ENCODE results near the gene MTMR10. TPM values are rescaled to one million over a fixed set of nuclear protein-coding genes. Genes with fewer than 3 reads are reported as not detected.

The MTMR10 gene
- total and polyA plus RNA-seq, 2 experiments from 2014 or later = 4.3 to 11.3 TPM

- no peaks in the 10 kb centered on the region for H3K9me2 ChIP-seq (ENCODE audit: insufficient read depth)
- peak overlapping the region; percentile 99 for H3K27ac Mint-ChIP-seq
- peaks cover 10% of the 10 kb centered on the region for H3K27me3 Mint-ChIP-seq (ENCODE audit: insufficient read depth, low read depth, poor library complexity)
- H3K9me3 Mint-ChIP-seq = no peaks in the 10 kb centered on the region; the same call in 2 of the 3 replicates
- peak overlapping the region; percentile 15 for H3K4me2 ChIP-seq
- H3K4me1 Mint-ChIP-seq = peaks cover 36% of the 10 kb centered on the region
- H2AFZ ChIP-seq = no peak overlapping the region
- no peak for TF ChIP-seq POLR2AphosphoS5 (IDR thresholded peaks at IDR 0.05; ENCODE audit: low read depth)
- TF ChIP-seq ZNF331 (CRISPR knock-in tag; IDR thresholded peaks at IDR 0.05; ENCODE audit: low read depth) = no peak
- TF ChIP-seq REST (IDR thresholded peaks at IDR 0.05; ENCODE audit: unreplicated experiment) = no peak
- TF ChIP-seq STAT1 (IDR thresholded peaks at IDR 0.05; ENCODE audit: unreplicated experiment) = no peak
- TF ChIP-seq JUNB (IDR thresholded peaks at IDR 0.05; ENCODE audit: unreplicated experiment) = no peak
- no peak for TF ChIP-seq NANOG (IDR thresholded peaks at IDR 0.05; ENCODE audit: borderline replicate concordance)
- no peak for TF ChIP-seq ZNF462 (CRISPR knock-in tag; IDR thresholded peaks at IDR 0.05)
- no peak for TF ChIP-seq ZNF114 (CRISPR knock-in tag; IDR thresholded peaks at IDR 0.05)
- no peak for TF ChIP-seq CREB1 (CRISPR knock-in tag; IDR thresholded peaks at IDR 0.05; ENCODE audit: low read depth)
- no peak for TF ChIP-seq EZH2 (IDR thresholded peaks at IDR 0.05; ENCODE audit: low read depth, unreplicated experiment)
- TF ChIP-seq ETS1 (IDR thresholded peaks at IDR 0.05) = no peak
- no peak for TF ChIP-seq CTCF (conservative IDR thresholded peaks at IDR 0.05; ENCODE audit: low read depth in 2 of 2)
- TF ChIP-seq EZH2phosphoT487 (IDR thresholded peaks at IDR 0.05; ENCODE audit: unreplicated experiment) = no peak
- peaks cover 18% of the 10 kb centered on the region; the same call in 1 of the 2 replicates for H3K36me3 ChIP-seq (ENCODE audit: insufficient read depth)
- peak overlapping the region; percentile 90 for H3K27ac ChIP-seq (ENCODE audit: low read depth)
- H3K27me3 ChIP-seq (ENCODE audit: insufficient read depth) = no peaks in the 10 kb centered on the region
- peaks cover 78% of the 10 kb centered on the region for H3K36me3 Mint-ChIP-seq (ENCODE audit: low read depth)
- peaks cover 20% of the 10 kb centered on the region for H3K4me1 ChIP-seq (ENCODE audit: insufficient read depth)
- H3K4me3 ChIP-seq = no peak overlapping the region
- no peaks in the 10 kb centered on the region for H4K20me1 ChIP-seq (replicated peaks; ENCODE audit: insufficient read depth)
- no peaks in the 10 kb centered on the region for H3F3A ChIP-seq (replicated peaks; ENCODE audit: low read depth)
- peak; percentile 19 for ATAC-seq
- no peaks in the 10 kb centered on the region; the same call in 1 of the 2 replicates for H3K79me2 ChIP-seq (replicated peaks; ENCODE audit: insufficient read depth)
- H3K4me3 Mint-ChIP-seq = peak overlapping the region; percentile 12; the same call in 1 of the 3 replicates
- no peak for DNase-seq (ENCODE audit: low spot score)
These were observed 68.0 kb downstream of the MTMR10 start for GRCh38 chr15:30923429-30923828.
